Measurements from ENCODE around the gene IMP3. TPM values are rescaled to one million over a fixed set of nuclear protein-coding genes. Genes with fewer than 3 reads are reported as not detected.

The IMP3 gene
- polyA plus RNA-seq, 6 donors from 2014 or later, result 173 to 270 (median 228) TPM

DNA sequence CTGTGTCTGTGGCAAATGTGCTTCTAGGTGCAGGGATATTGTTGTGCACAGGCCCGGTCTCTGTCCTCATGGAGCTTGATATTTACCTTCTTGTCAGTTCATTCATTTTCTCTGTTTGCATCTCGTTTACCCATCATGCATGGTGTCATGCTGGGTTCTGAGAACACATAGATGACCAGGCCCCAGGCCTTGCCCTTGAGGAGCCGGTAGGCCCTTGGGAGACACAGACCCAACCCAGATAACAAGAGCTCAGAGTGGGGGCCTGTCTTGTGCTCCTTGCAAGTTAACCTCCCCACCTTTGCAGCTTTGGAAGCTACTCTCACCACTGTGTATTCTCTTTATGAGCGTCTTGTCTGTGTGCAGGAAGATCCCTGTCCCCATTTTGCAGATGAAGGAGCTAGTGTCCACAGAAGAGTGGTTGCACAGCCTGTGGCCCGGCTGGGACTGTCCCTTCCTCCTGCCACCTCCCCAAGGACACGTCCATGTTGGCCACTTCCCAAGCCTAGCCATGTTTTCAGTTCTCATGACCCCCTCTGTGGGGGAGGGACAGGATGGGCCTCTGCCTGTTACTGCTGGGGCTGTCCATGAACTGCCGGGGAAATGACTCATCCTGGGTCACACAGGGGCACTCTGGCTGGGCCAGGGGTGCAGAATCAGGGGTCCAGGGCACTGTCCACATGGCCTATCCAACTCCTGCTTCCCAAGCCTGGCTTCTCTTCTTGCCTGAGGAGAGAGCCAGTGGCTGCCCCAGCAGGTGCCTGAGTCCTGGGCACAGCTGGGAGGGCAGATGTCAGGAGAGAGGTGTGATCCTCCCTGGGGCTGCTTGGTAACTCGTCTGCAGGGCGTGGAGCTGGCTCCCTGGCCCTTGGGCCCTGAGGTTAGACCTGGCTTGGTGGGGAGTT lies 11.1 kb upstream of the IMP3 start:
- no peak for DNase-seq
- Mint-ChIP-seq H3K27ac (no peak overlapping the region), H3K36me3 (no peaks in the 10 kb centered on the region)

DNA sequence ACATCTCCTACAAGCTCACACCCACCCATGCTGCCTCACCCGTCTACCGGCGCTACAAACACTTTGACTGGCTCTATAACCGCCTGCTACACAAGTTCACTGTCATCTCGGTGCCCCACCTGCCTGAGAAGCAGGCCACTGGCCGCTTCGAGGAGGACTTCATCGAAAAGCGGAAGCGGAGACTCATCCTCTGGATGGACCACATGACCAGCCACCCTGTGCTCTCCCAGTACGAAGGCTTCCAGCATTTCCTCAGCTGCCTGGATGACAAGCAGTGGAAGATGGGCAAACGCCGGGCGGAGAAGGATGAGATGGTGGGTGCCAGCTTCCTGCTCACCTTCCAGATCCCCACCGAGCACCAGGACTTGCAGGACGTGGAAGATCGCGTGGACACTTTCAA lies 9.8 kb upstream of the IMP3 start:
- H3K4me1 Mint-ChIP-seq, result peaks cover 7 to 14% (median 12%) of the 10 kb centered on the region in 3 donors
- ATAC-seq (ENCODE audit: low read depth in 2 of 2) (no peak), DNase-seq (no peak)
- no peak overlapping the region for H3K27ac Mint-ChIP-seq
- H3K4me3 Mint-ChIP-seq, result peak overlapping the region in 5 of 8 donors; percentile 25 to 78 (median 70)
- H3K27me3 Mint-ChIP-seq, result peaks cover 7 to 38% (median 14%) of the 10 kb centered on the region in 3 donors
- H3K9me3 Mint-ChIP-seq, result no peaks in the 10 kb centered on the region
- no peaks in the 10 kb centered on the region for H3K36me3 Mint-ChIP-seq

More for the DNA sequence above, 11.1 kb upstream of the IMP3 start:
- Mint-ChIP-seq H3K9me3 (no peaks in the 10 kb centered on the region), H3K27me3 (peaks cover 7 to 40% (median 13%) of the 10 kb centered on the region in 3 donors), H3K4me1 (peaks cover 7 to 14% (median 12%) of the 10 kb centered on the region in 3 donors), H3K4me3 (peak overlapping the region in 2 of 8 donors; percentile 22 to 69)
- no peak for ATAC-seq (ENCODE audit: low read depth in 2 of 2)

DNA sequence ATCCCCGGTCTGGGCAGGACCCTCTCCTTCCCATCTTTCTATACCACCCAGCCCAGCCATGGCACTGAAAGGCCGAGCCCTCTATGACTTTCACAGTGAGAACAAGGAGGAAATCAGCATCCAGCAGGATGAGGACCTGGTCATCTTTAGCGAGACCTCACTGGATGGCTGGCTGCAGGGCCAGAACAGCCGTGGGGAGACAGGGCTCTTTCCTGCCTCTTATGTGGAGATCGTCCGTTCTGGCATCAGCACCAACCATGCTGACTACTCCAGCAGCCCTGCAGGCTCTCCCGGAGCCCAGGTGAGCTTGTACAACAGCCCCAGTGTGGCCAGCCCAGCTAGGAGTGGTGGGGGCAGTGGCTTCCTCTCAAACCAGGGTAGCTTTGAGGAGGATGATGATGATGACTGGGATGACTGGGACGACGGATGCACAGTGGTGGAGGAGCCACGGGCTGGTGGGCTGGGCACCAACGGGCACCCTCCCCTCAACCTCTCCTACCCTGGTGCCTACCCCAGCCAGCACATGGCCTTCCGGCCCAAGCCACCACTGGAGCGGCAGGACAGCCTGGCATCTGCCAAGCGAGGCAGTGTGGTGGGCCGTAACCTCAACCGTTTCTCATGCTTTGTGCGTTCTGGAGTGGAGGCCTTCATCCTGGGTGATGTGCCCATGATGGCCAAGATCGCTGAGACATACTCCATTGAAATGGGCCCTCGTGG lies 9.2 kb upstream of the IMP3 start:
- H3K4me1 Mint-ChIP-seq, result peaks cover 7 to 14% (median 12%) of the 10 kb centered on the region in 3 donors
- no peak for ATAC-seq (ENCODE audit: low read depth in 2 of 2)
- H3K27me3 Mint-ChIP-seq, result peaks cover 7 to 38% (median 14%) of the 10 kb centered on the region in 3 donors
- no peaks in the 10 kb centered on the region for H3K9me3 Mint-ChIP-seq
- no peak overlapping the region for H3K27ac Mint-ChIP-seq
- no peak for DNase-seq
- peak overlapping the region in 7 of 8 donors; percentile 65 to 91 (median 81) for H3K4me3 Mint-ChIP-seq
- H3K36me3 Mint-ChIP-seq, result no peaks in the 10 kb centered on the region

DNA sequence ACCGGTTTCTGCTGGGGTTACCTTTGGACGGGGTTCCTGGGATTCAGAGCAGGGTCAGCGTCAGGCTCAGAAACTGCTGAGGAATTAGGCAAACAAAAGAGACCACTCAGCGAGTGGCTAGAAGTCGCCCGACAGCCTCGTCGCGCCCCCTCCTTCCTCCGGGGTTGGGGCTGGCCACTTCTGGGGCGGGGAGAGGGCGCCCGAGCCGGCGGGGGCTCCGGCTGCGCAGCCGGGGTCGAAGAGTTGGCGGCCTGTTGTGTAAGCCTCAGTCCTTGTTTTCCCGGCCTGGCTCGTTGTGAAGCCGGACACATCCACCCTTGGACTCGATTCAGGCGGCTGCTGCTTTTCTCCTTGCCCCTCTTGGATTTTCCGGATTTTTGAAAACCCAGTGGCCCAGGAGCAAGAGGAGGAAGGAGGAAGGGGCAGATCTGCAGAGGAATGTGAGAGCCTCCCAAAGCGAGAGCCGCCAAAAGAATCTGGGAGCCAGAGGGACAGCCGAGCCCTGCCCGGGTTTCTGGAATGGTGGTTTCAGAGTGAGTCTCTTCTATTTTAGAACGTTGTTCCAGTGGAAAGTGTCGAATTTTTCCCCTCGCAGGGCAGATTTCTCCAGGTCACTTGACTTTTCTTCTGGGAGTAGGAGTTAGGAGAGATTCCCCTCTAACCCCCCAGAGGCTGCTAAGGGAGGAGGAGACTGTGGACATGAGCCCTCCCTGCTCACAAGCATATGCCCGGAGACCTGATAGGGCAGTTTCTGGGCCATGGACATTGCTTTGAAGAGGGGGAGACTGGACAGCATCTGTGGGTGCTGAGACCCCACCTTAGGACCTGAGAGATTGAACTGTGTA lies 8.4 kb upstream of the IMP3 start:
- H3K36me3 Mint-ChIP-seq, result no peaks in the 10 kb centered on the region
- ATAC-seq (ENCODE audit: low read depth in 2 of 2) (peak; percentile 15 to 16), DNase-seq (no peak)
- peaks cover 7 to 14% (median 12%) of the 10 kb centered on the region in 3 donors for H3K4me1 Mint-ChIP-seq
- H3K4me3 Mint-ChIP-seq, result peak overlapping the region; percentile 66 to 91 (median 84)
- peaks cover 7 to 37% (median 14%) of the 10 kb centered on the region in 3 donors for H3K27me3 Mint-ChIP-seq
- H3K9me3 Mint-ChIP-seq, result no peaks in the 10 kb centered on the region
- peak overlapping the region in 1 of 6 donors; percentile 55 for H3K27ac Mint-ChIP-seq

DNA sequence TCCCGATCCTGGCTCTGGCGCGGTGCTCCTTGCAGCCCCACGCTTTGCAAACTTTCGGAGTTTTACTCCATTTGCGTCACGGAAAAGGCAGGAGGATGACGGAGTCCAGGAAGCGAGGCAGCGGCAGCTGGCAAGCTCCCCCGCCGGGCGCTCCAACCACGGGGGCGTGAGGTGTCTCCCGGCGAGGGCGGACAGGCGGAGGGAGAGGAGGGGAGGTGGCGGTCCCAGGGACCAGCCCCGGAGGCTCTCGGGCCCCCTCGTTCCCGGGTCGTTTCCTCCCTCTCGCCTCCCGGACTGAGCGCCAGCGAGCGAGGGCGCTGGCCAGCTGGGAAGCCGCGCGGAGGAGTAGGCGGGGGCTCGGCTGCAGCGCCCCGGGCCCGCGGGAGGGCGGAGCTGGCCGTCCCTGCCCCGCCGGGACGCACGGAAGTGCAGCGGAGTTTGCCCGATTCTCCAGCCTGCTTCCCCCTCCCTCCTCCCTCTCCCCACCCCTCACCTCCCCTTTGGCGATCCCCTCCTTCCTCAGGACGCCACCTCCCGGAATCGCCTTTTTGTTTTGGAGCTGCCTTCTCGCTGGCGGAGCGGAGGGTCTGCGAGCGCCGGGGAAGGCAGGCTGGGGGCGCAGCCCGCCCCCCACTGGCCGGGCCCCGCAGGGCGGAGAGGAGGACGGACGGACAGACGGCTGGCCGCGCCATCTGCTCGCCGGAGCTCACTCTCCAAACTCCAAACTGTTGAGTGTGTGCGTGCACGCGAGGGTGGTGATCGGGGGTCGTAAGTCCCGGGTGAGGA lies 7.5 kb upstream of the IMP3 start, which contains the start of gene SNX33:
Gene SNX33, plus strand, starts transcription at position 543 of the 786 bp plus-strand sequence. CDS start 1,191 bp downstream, outside the sequence.
- peaks cover 7 to 14% (median 12%) of the 10 kb centered on the region in 3 donors for H3K4me1 Mint-ChIP-seq
- H3K27me3 Mint-ChIP-seq, result peaks cover 7 to 31% (median 14%) of the 10 kb centered on the region in 3 donors
- peak within 1 kb of the TSS; percentile 81 to 91 (median 86) for H3K4me3 Mint-ChIP-seq
- H3K9me3 Mint-ChIP-seq, result no peaks in the 10 kb centered on the region
- no peaks in the 10 kb centered on the region for H3K36me3 Mint-ChIP-seq
- peak within 1 kb of the TSS in 3 of 6 donors; percentile 56 to 75 (median 74) for H3K27ac Mint-ChIP-seq
- peak; percentile 64 to 65 for ATAC-seq (ENCODE audit: low read depth in 2 of 2)
- peak; percentile 24 for DNase-seq

DNA sequence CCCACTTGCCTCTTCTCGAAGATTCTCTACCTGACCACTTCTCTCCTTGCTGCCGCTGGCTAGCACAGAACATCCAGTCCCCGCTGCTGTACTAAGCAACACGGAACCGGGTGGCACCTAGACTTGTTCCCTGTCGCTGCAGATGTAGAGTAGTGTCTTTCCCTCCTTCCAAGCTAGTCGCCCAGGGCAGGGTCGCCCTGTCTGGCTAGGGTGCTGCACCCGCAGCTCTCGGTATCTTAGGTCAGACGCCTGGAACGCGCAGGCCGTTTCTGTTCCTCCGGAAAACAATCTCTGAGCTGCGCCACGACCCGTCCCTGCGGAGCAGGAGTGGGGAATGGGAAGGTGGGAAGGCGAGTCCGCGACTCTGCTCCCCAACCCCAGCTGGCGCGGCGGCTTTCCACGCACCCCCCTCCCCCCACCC lies 6.9 kb upstream of the IMP3 start:
- H3K27me3 Mint-ChIP-seq, result peaks cover 7 to 29% (median 14%) of the 10 kb centered on the region in 3 donors
- H3K27ac Mint-ChIP-seq, result peak overlapping the region in 3 of 6 donors; percentile 56 to 75 (median 74)
- DNase-seq, result no peak
- peak; percentile 33 to 38 for ATAC-seq (ENCODE audit: low read depth in 2 of 2)
- no peaks in the 10 kb centered on the region for H3K9me3 Mint-ChIP-seq
- no peaks in the 10 kb centered on the region for H3K36me3 Mint-ChIP-seq
- peak overlapping the region; percentile 67 to 90 (median 86) for H3K4me3 Mint-ChIP-seq
- H3K4me1 Mint-ChIP-seq, result peaks cover 7 to 16% (median 15%) of the 10 kb centered on the region in 3 donors

DNA sequence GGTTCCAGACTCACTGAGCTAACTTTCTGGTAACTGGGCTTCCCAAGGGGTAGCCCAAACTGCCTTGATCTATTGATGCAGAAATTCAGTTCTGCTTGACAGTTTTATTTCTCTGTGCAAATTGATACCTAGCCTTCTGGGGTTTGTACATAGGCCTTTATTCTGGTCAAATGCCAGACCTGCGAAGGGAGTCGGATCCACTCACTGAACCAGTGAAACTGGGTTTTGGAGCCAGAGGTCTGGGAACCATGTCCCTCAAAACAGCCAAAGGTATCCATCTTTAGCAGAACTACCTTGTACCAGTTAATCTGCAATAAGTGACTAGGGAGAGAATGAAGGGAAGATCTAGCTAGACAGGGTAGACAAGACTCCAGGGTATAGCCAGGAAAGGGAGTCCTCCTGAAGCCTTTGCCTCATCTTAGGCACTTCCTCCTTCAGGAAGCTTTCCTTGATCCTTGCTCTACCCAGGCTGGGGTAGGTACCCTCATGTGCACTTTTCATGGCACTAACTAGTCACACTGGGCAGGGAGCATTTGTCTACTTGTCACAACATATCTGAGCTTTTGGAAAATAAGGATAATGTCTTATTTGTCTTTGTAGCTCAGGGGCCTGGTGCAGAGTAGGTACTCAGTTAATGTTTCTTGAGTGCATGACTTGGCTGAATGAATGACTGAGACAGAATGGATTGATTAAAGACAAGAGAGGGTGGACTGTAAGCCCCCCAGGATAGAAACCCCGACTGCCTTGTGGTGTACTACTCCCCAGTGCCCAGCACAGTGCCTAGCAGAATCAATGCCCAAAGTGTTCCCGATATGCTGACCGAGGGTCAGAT lies 6.3 kb upstream of the IMP3 start:
- Mint-ChIP-seq H3K36me3 (no peaks in the 10 kb centered on the region), H3K27ac (peak overlapping the region in 1 of 6 donors; percentile 75), H3K9me3 (no peaks in the 10 kb centered on the region), H3K4me1 (peaks cover 7 to 16% (median 15%) of the 10 kb centered on the region in 3 donors), H3K27me3 (peaks cover 7 to 27% (median 14%) of the 10 kb centered on the region in 3 donors), H3K4me3 (peak overlapping the region; percentile 67 to 90 (median 86))
- ATAC-seq (ENCODE audit: low read depth in 2 of 2) (no peak), DNase-seq (no peak)

DNA sequence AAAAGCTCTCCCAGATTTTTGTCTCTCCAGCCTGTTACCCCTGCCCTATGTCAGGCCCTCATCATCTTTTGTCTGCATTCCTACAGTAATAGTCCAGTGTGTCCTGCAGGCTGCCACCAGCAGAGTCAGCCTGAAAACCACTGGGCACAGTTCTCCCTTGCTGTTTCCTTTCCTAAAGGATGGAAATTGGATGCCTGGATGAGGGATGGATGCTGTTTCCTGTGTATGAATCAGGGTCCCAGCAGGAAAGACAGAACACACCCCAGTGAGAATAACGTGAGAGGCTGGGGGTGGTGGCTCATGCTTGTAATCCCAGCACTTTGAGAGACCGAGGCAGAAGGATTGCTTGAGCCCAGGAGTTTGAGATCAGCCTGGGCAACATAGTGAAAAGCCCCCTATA lies 4.4 kb upstream of the IMP3 start:
- Mint-ChIP-seq H3K4me1 (peaks cover 16 to 29% (median 16%) of the 10 kb centered on the region in 3 donors), H3K4me3 (peak overlapping the region in 3 of 8 donors; percentile 54 to 75 (median 72)), H3K9me3 (no peaks in the 10 kb centered on the region), H3K36me3 (no peaks in the 10 kb centered on the region), H3K27me3 (peaks cover 7 to 21% (median 14%) of the 10 kb centered on the region in 3 donors), H3K27ac (no peak overlapping the region)
- ATAC-seq (ENCODE audit: low read depth in 2 of 2), result no peak
- DNase-seq, result no peak

DNA sequence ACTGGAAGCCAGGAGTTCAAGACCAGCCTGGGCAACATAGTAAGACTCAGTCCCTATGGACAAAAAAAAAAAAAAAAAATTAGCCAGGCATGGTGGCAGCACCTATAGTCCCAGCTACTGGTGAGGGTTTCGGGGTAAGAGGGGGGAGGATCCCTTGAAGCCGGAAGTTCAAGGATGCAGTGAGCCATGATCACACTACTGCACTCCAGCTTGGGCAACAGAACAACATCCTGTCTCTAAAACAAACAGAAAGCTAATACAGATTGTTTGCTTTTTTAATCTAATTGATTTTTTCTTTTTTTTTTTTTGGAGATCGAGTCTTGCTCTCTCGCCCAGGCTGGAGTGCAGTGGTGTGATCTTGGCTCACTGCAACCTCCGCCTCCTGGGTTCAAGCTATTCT lies 1.6 kb upstream of the IMP3 start:
- Mint-ChIP-seq H3K27me3 (peaks cover 2 to 6% (median 5%) of the 10 kb centered on the region in 3 donors), H3K4me3 (peak overlapping the region in 1 of 8 donors; percentile 97), H3K27ac (no peak overlapping the region), H3K9me3 (no peaks in the 10 kb centered on the region), H3K36me3 (no peaks in the 10 kb centered on the region), H3K4me1 (peaks cover 24 to 39% (median 31%) of the 10 kb centered on the region in 3 donors)
- DNase-seq (no peak), ATAC-seq (ENCODE audit: low read depth in 2 of 2) (no peak)

DNA sequence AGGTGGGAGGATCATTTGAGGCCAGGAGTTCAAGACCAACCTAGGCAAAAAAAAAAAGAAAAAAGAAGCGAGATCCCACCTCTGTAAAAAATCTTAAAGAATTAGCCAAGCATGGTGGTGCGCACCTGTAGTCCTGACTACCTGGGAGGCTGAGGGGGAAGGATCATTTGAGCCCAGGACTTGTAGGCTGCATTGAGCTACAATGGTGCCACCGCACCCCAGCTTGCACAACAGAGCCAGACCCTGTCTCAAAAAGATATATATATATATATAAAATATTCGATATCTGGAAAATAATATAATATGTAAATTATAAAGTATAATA lies 1.1 kb upstream of the IMP3 start:
- Mint-ChIP-seq H3K4me3 (peak overlapping the region; percentile 87 to 97 (median 94)), H3K27ac (peak overlapping the region in 3 of 6 donors; percentile 97 to 98 (median 97))
- no peak for ATAC-seq (ENCODE audit: low read depth in 2 of 2)

DNA sequence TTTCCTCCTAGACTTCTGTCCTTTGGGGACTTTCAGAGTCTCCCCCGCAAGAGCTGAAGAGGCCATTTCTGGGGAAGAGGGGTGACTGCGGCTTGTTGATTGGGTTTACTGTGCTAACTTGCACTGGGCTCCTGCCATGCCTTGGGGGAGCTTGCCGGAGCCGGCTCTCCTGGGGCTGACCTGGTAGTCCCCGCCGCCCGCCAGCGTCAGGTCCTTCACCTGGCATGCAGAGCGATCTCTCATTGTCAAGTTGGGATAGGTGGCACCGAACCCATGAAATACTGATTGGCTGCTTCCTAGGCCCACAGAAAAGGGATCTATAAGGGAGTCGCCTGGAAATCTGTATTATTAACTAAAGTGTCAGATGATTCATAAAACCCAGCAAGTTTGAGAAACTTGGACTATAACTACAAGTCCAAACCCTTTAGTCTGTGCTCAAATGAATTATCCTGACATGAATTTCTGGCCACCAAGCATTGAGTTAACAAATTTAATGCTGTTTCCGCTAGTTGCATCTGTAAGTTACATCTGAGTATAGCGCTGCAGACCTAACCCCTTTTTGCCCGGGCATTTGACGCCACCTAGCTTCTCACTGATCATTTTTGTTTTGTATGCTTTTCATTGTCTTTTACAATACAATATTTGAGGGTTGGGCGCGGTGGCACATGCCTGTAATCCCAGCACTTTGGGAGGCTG lies 607 bp upstream of the IMP3 start:
- H3K9me3 Mint-ChIP-seq, result no peaks in the 10 kb centered on the region
- peak; percentile 31 for ATAC-seq (ENCODE audit: low read depth in 2 of 2)
- no peaks in the 10 kb centered on the region for H3K27me3 Mint-ChIP-seq
- no peaks in the 10 kb centered on the region for H3K36me3 Mint-ChIP-seq
- peak; percentile 37 for DNase-seq
- peaks cover 25 to 41% (median 36%) of the 10 kb centered on the region in 3 donors for H3K4me1 Mint-ChIP-seq
- peak overlapping the region; percentile 87 to 97 (median 94) for H3K4me3 Mint-ChIP-seq
- H3K27ac Mint-ChIP-seq, result peak overlapping the region; percentile 91 to 98 (median 97)

More for the DNA sequence above, 1.1 kb upstream of the IMP3 start:
- H3K36me3 Mint-ChIP-seq, result no peaks in the 10 kb centered on the region
- H3K4me1 Mint-ChIP-seq, result peaks cover 23 to 36% (median 33%) of the 10 kb centered on the region in 3 donors
- no peaks in the 10 kb centered on the region for H3K9me3 Mint-ChIP-seq
- H3K27me3 Mint-ChIP-seq, result peaks cover 0 to 1% (median under 1%) of the 10 kb centered on the region in 3 donors
- no peak for DNase-seq
